GM18507 (cell line): ENCODE results near the gene SH3D19.
A peak's percentile ranks its signal among the peaks of the same experiment; 100 is the strongest.

ENCODE experiments used
- DNase-seq: peaks from one replicate; pipeline ENCODE4 v3.0.0; 2011; ENCODE audit warnings: low read depth; ENCODE audit not compliant: insufficient read length; ENCODE audit errors: extremely low spot score
- FAIRE-seq: peaks from 2 replicates; lab custom pipeline; 2011; peaks lifted over from hg19 to GRCh38; lab: Jason Lieb, UNC

SH3D19 gene

DNA sequence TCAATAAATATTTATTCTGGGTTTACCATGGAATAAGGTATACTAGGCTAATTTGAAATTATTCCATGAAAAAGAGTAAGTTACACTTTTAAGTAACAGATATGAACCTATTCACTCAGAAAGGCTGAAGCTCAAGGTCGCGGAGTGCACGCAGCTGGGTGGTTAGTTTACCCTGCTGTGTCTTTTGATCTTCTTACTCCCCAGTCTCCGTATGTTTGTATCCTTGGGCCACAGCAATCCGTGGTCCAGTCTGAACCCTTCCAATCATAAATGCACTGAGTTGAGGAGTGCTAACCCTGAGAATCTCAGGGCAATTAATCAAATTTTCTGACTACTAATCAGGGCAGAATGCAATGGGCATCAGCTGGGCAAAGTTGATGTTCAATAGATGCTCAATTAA lies 192.1 kb downstream of the SH3D19 start:
- no peak for FAIRE-seq
- DNase-seq, result no peak

DNA sequence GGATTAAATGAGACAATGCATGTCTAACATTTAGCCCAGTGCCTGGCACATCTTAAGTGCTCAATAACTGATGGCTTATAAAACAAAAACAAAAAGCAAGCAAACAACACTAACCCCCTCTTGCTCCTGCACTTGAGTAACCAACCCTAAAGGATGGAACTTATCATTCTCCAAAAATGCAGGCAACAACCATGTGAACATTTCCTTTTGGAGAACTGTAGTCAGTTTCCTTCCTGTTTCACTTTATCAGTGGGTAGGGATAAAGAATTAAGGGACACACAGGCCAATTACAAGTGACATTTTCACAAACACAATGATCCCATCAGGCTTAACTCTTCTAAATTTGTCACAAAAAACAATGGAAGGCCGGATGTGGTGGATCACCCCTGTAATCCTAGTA lies 195.6 kb downstream of the SH3D19 start:
- FAIRE-seq, result no peak

GRCh38 chr4:151117371-151117962 lies 207.9 kb downstream of the SH3D19 start:
- FAIRE-seq (peak; percentile 91), DNase-seq (peak; percentile 35)

More for the DNA sequence above, 195.6 kb downstream of the SH3D19 start:
- no peak for DNase-seq

DNA sequence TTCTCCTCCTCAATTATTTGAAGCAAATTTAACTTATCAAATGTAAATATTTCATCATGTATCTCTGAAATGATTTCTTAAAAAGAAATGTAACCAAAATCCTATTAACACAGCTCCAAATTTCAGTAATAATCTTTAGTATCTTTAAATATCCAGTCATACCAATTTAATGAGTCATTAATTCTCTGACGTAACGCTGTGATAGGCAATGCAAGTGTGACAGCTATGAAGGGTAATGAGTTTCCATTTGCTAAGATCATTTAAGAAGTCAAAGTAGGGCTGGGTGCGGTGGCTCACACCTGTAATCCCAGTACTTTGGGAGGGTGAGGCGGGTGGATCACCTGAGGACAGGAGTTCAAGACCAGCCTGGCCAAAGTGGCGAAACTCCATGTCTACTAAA lies 210.4 kb downstream of the SH3D19 start:
- no peak for FAIRE-seq
- no peak for DNase-seq

GRCh38 chr4:151114338-151114737 lies 211.1 kb downstream of the SH3D19 start:
- no peak for FAIRE-seq
- DNase-seq, result no peak

DNA sequence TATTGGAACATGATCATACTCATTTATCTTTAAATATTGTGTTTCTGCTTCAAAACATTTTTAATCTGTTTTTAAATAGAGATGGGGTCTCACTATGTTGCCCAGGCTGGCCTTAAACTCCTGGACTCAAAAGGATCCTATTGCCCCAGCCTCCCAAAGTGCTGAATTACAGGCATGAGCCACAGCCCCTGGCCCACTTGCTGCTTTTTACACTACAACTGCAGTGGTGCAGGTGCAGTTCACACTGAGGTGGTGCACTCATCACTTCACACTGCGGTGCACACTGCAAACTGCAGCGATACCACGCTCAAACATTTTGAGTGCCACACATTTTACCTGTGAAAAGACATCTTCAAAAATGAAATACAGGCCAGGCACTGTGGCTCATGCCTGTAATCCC lies 215.2 kb downstream of the SH3D19 start:
- FAIRE-seq, result no peak
- DNase-seq, result no peak

- FAIRE-seq, result no peak
These were observed 218.3 kb downstream of the SH3D19 start for GRCh38 chr4:151107063-151107462.

GRCh38 chr4:151105454-151106032 lies 219.9 kb downstream of the SH3D19 start:
- FAIRE-seq (no peak), DNase-seq (no peak)

More at GRCh38 chr4:151107063-151107462, 218.3 kb downstream of the SH3D19 start:
- DNase-seq, result no peak

GRCh38 chr4:151104621-151105020 lies 220.8 kb downstream of the SH3D19 start:
- DNase-seq, result no peak
- no peak for FAIRE-seq

GRCh38 chr4:151103758-151104157 lies 221.6 kb downstream of the SH3D19 start:
- FAIRE-seq (no peak), DNase-seq (no peak)

DNA sequence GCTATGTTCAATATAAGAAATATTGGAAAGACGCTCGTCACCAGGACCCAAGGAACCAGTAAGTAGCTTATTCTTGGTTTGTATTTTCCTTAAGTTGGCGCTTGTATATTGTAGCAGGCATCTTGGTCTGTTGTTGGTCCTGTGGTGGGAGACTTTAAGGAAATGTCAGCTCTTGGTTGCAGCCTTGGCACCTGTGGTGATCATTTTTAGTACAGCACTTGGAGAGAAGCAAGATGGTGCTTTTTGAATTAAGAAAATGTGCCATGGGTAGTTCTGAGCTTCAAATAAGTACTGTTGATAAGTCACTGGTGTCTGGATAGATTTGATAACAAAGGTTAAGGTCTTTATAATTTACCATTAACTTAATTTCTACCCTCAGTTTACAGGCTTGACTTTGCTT lies 224.9 kb downstream of the SH3D19 start:
- FAIRE-seq (no peak), DNase-seq (no peak)

DNA sequence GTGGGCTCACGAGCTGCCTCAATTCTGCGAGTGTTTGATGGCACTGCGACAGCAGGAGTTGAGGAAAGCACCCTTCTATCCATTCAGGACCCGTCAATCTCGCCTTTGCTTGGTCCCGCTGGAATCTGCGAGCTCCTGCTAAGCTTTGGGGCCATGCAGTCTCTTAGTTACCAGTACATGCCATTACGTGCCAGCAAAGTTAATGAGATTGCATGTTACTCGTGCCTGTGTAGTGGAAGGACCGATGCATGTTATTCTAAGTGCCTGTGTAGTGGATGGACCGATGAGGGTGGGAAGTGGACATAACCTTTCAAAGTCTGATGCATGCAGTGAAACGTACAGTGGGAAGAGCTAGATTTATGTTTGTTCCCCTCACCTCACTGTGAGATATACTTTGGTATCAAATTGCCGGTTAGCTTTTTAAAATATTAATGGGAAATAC lies 225.4 kb downstream of the SH3D19 start:
- DNase-seq (no peak), FAIRE-seq (no peak)

- DNase-seq (peak; percentile 85), FAIRE-seq (peak; percentile 98)
These were observed 226.0 kb downstream of the SH3D19 start, which contains the start of gene RPS3A for GRCh38 chr4:151099229-151099975. TSS of gene RPS3A (plus strand) at chr4:151099628. CDS start at chr4:151099653, 25 bp downstream.

DNA sequence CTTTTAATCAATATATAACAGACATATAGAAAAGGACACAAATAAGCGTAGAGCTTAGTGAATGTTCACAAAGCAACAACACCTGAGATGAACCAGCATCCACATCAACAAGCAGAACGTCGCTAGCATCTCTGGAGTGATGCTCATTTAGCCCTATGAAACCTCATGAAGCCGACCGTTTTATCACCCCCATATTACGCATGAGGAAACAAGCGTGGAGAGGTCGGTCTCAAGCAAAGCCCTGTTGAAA lies 226.5 kb downstream of the SH3D19 start:
- FAIRE-seq, result no peak
- DNase-seq, result no peak

DNA sequence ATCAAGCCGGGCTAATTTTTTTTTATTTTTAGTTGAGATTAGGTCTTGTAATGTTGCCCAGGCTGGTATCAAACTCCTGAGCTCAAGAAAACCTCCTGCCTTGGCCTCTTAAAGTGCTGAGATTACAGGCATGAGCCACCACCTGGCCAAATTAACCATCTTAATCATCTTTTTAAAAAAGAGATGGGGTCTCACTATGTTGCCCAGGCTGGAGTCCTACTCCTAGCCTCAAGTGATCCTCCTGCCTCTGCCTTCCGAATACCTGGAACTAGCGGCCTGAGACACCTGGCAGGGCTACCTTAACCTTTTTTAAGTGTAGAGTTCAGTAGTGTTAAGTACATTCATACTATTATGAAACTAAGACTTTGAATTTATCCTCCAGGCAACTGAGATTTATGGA lies 227.6 kb downstream of the SH3D19 start:
- no peak for FAIRE-seq

GRCh38 chr4:151095142-151095541 lies 230.3 kb downstream of the SH3D19 start:
- DNase-seq (no peak), FAIRE-seq (no peak)

More for the DNA sequence above, 227.6 kb downstream of the SH3D19 start:
- DNase-seq, result no peak

GRCh38 chr4:151094290-151094751 lies 231.1 kb downstream of the SH3D19 start:
- no peak for FAIRE-seq
- no peak for DNase-seq

DNA sequence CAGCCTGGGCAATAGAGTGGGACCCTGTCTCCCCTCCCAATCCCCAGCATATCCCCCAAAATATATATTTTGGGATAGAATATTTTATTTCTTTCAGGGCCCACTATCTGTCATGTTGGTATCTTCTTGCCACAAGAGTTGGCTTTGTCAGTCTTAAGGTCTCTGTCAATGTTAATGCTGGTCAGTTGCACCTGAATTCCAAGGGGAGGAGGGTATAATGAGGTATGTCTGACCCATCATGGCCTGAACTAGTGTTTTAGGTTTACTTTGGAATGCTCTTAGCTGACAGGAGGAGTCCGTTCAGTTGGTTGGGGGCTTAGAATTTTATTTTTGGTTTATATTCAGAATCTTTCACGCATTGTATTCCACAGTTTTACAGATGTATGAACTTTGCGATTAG lies 232.2 kb downstream of the SH3D19 start:
- FAIRE-seq (no peak), DNase-seq (no peak)

DNA sequence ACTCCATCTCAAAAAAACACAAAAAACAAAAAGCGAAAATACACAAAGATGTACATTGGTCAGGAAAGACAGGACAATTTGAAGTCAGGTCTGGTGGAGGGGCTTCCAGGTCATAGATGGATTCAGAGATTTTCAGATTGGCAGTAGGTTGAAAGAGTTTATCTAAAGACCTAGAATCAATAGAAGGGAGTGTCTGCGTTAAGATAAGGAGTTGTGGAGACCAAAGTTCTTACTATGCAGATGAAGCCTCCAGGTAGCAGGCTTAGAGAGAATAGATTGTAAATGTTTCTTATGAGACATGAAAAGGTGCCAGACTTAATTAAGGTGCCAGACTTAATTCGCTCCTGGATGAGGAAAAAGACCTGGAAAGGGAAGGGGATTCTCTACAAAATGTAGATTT lies 232.9 kb downstream of the SH3D19 start:
- FAIRE-seq (no peak), DNase-seq (no peak)

- no peak for FAIRE-seq
- DNase-seq, result no peak
These were observed 234.4 kb downstream of the SH3D19 start for GRCh38 chr4:151091047-151091446.

- DNase-seq (no peak), FAIRE-seq (no peak)
These were observed 237.9 kb downstream of the SH3D19 start for GRCh38 chr4:151087467-151087866.
